ENCODE results near the gene CHRNA4.

CHRNA4 gene

GRCh38 chr20:63311833-63312243 is 49.3 kb downstream of the CHRNA4 start:
- TF ChIP-seq EZH2 (IDR thresholded peaks at IDR 0.05; ENCODE audit: borderline replicate concordance, low read depth, low read length, severe bottlenecking): no peak
- no peak for TF ChIP-seq CTCF (IDR thresholded peaks at IDR 0.05; ENCODE audit: borderline replicate concordance, extremely low read depth, low read length, poor library complexity, severe bottlenecking)
- DNase-seq (peak; percentile 51), ATAC-seq (ENCODE audit: insufficient read depth, low read depth) (peak; percentile 66)
- H3K9me3 ChIP-seq (ENCODE audit: insufficient read depth, low read length, severe bottlenecking): no peaks in the 10 kb centered on the region
- no peaks in the 10 kb centered on the region for H3K27me3 ChIP-seq (ENCODE audit: insufficient read depth, low read length, poor library complexity)
- H2AFZ ChIP-seq (ENCODE audit: low read depth, low read length): no peak overlapping the region
- H3K27ac ChIP-seq (ENCODE audit: low read length): no peak overlapping the region
- no peak overlapping the region for H3K9ac ChIP-seq (ENCODE audit: low read depth, low read length)
- no peak overlapping the region for H3K4me3 ChIP-seq (ENCODE audit: low read depth in 1 of 2, low read length in 2 of 2)
- no peaks in the 10 kb centered on the region for H3K79me2 ChIP-seq (ENCODE audit: insufficient read depth, low read length)
- H3K4me1 ChIP-seq (ENCODE audit: insufficient read depth, low read length): no peaks in the 10 kb centered on the region
- H3K4me2 ChIP-seq (ENCODE audit: insufficient read depth, low read length): no peak overlapping the region
- H3K36me3 ChIP-seq (ENCODE audit: insufficient read depth, low read length): no peaks in the 10 kb centered on the region
- peaks cover 9% of the 10 kb centered on the region for H4K20me1 ChIP-seq (ENCODE audit: insufficient read depth, low read length)

- DNase-seq (no peak), ATAC-seq (ENCODE audit: insufficient read depth, low read depth) (no peak)
- no peak overlapping the region for H3K4me3 ChIP-seq (ENCODE audit: low read depth in 1 of 2, low read length in 2 of 2)
- H3K9ac ChIP-seq (ENCODE audit: low read depth, low read length): no peak overlapping the region
- peaks cover 9% of the 10 kb centered on the region for H4K20me1 ChIP-seq (ENCODE audit: insufficient read depth, low read length)
- no peak overlapping the region for H3K27ac ChIP-seq (ENCODE audit: low read length)
- no peaks in the 10 kb centered on the region for H3K27me3 ChIP-seq (ENCODE audit: insufficient read depth, low read length, poor library complexity)
- no peaks in the 10 kb centered on the region for H3K9me3 ChIP-seq (ENCODE audit: insufficient read depth, low read length, severe bottlenecking)
- no peak overlapping the region for H3K4me2 ChIP-seq (ENCODE audit: insufficient read depth, low read length)
- no peak overlapping the region for H2AFZ ChIP-seq (ENCODE audit: low read depth, low read length)
- no peaks in the 10 kb centered on the region for H3K79me2 ChIP-seq (ENCODE audit: insufficient read depth, low read length)
- no peaks in the 10 kb centered on the region for H3K4me1 ChIP-seq (ENCODE audit: insufficient read depth, low read length)
- no peaks in the 10 kb centered on the region for H3K36me3 ChIP-seq (ENCODE audit: insufficient read depth, low read length)
- TF ChIP-seq EZH2 (IDR thresholded peaks at IDR 0.05; ENCODE audit: borderline replicate concordance, low read depth, low read length, severe bottlenecking): no peak
- TF ChIP-seq CTCF (IDR thresholded peaks at IDR 0.05; ENCODE audit: borderline replicate concordance, extremely low read depth, low read length, poor library complexity, severe bottlenecking): no peak
These were observed 49.8 kb downstream of the CHRNA4 start for GRCh38 chr20:63311186-63311832.

DNA sequence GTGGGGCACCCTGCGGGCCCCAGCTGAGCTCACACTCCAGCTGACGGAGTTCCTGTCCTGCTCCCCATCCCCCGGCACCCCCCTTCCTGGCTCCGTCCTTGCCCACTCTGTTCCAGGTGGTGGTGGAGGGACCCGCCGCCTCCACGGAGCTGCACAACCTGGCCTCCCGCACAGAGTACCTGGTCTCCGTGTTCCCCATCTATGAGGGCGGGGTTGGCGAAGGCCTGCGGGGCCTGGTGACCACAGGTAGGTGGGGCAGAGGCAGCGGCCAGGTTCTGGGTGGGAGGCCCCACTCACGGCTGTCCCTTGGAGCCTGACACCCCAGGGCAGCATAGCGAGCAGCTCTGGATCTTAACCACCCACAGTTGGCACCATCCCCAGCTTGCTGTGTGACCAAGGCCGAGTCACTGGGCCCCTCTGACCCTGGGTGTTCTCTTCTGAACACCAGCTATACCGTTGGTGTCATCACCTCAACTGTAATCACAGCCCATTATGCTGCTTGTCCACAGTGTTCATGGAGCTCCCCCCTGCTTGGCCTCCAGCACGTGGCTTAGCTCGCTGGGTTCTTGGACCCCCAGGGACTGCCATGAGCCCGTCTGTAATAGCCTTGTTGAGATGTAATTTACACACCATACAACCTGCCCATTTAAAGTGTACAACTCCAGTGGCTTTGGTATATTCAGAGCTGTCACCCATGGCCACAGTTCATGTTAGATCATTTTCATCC is 50.7 kb downstream of the CHRNA4 start:
- Histone ChIP-seq H2AFZ (ENCODE audit: low read depth, low read length) (no peak overlapping the region), H3K9ac (ENCODE audit: low read depth, low read length) (no peak overlapping the region), H3K4me1 (ENCODE audit: insufficient read depth, low read length) (no peaks in the 10 kb centered on the region), H3K36me3 (ENCODE audit: insufficient read depth, low read length) (no peaks in the 10 kb centered on the region), H3K27me3 (ENCODE audit: insufficient read depth, low read length, poor library complexity) (no peaks in the 10 kb centered on the region), H3K9me3 (ENCODE audit: insufficient read depth, low read length, severe bottlenecking) (no peaks in the 10 kb centered on the region), H3K4me2 (ENCODE audit: insufficient read depth, low read length) (no peak overlapping the region), H3K79me2 (ENCODE audit: insufficient read depth, low read length) (no peaks in the 10 kb centered on the region), H4K20me1 (ENCODE audit: insufficient read depth, low read length) (peaks cover 9% of the 10 kb centered on the region), H3K27ac (ENCODE audit: low read length) (no peak overlapping the region), H3K4me3 (ENCODE audit: low read depth in 1 of 2, low read length in 2 of 2) (no peak overlapping the region)
- no peak for DNase-seq
- TF ChIP-seq EZH2 (IDR thresholded peaks at IDR 0.05; ENCODE audit: borderline replicate concordance, low read depth, low read length, severe bottlenecking) (no peak), CTCF (IDR thresholded peaks at IDR 0.05; ENCODE audit: borderline replicate concordance, extremely low read depth, low read length, poor library complexity, severe bottlenecking) (no peak)
- ATAC-seq (ENCODE audit: insufficient read depth, low read depth): no peak
